IMR-90 (cell line): ENCODE results near the gene SPAG9. TPM values are rescaled to one million over a fixed set of nuclear protein-coding genes. Genes with fewer than 3 reads are reported as not detected.

Experiments used
- ATAC-seq: fragments of 200-7000 bp; cut with Tn5 transposase; 2 replicates; pipeline ENCODE4 v1.9.1; 2020; ENCODE audit warnings: low read depth, mild to moderate bottlenecking, moderate library complexity
- BruUV-seq: library from RNA; stranded (reverse); fragments of 400-500 nt; replicated peaks from 2 replicates; lab custom pipeline; 2021; lab: Mats Ljungman, UMichigan
- CTCF ChIA-PET: fragments of 300-600 bp; formaldehyde crosslinking; extraction: SDS; loops from one replicate; lab custom pipeline; 2021; ENCODE audit warnings: antibody characterized with exemption; lab: Yijun Ruan, JAX
- POLR2A ChIA-PET: fragments of 300-600 bp; sonication (Branson Sonifier 250); formaldehyde crosslinking; loops from one replicate; lab custom pipeline; 2022; ENCODE audit warnings: antibody characterized with exemption; ENCODE audit not compliant: unreplicated experiment; lab: Charles Lee
- DNase-seq: peaks from one replicate; pipeline ENCODE4 v3.0.0; 2013
- H2AFZ ChIP-seq: replicated peaks from 2 replicates; pipeline ENCODE3; 2013; ENCODE audit warnings: low read length, mild to moderate bottlenecking; ENCODE audit not compliant: poor library complexity
- H2AK5ac ChIP-seq: 2 replicates; pipeline ENCODE4 v1.6.1; 2013; ENCODE audit warnings: low read depth, low read length, inconsistent platforms
- H2AK9ac ChIP-seq: replicated peaks from 2 replicates; pipeline ENCODE3; 2013; ENCODE audit warnings: mild to moderate bottlenecking, low read depth, low read length, moderate library complexity; ENCODE audit not compliant: poor library complexity
- H2BK120ac ChIP-seq: 2 replicates; pipeline ENCODE4 v1.6.1; 2013; ENCODE audit warnings: low read depth, low read length, inconsistent platforms
- H2BK15ac ChIP-seq: 3 replicates; pipeline ENCODE4 v1.6.1; 2013; ENCODE audit warnings: low read depth, low read length, inconsistent platforms
- H2BK20ac ChIP-seq: 2 replicates; pipeline ENCODE4 v1.6.1; 2013; ENCODE audit warnings: low read depth, mild to moderate bottlenecking, inconsistent platforms, low read length, moderate library complexity
- H2BK5ac ChIP-seq: 2 replicates; pipeline ENCODE4 v1.6.1; 2013; ENCODE audit warnings: mild to moderate bottlenecking, low read depth, low read length, inconsistent platforms; ENCODE audit not compliant: poor library complexity, severe bottlenecking
- H3K14ac ChIP-seq: replicated peaks from 2 replicates; pipeline ENCODE4 v1.6.1; 2013; ENCODE audit warnings: low read depth, low read length, inconsistent platforms
- H3K18ac ChIP-seq: 2 replicates; pipeline ENCODE4 v1.6.1; 2013; ENCODE audit warnings: low read depth, low read length, control low read depth
- H3K23ac ChIP-seq: 2 replicates; pipeline ENCODE4 v1.6.1; 2013; ENCODE audit warnings: low read depth, low read length, inconsistent platforms
- H3K27ac ChIP-seq: 2 replicates; pipeline ENCODE4 v1.5.1; 2013; ENCODE audit warnings: mild to moderate bottlenecking, control low read depth, low read length; ENCODE audit not compliant: insufficient read depth
- H3K27me3 ChIP-seq: 2 replicates; pipeline ENCODE4 v1.6.1; 2013; ENCODE audit warnings: low read length; ENCODE audit not compliant: control insufficient read depth, insufficient read depth
- H3K36me3 ChIP-seq: 2 replicates; pipeline ENCODE4 v1.6.1; 2013; ENCODE audit warnings: low read length, mixed read lengths; ENCODE audit not compliant: control insufficient read depth, insufficient read depth
- H3K4ac ChIP-seq: 2 replicates; pipeline ENCODE4 v1.6.1; 2013; ENCODE audit warnings: low read depth, low read length, inconsistent platforms
- H3K4me1 ChIP-seq: 2 replicates; pipeline ENCODE4 v1.6.1; 2013; ENCODE audit warnings: low read length, mixed read lengths; ENCODE audit not compliant: control insufficient read depth, insufficient read depth
- H3K4me2 ChIP-seq: 2 replicates; pipeline ENCODE4 v1.6.1; 2013; ENCODE audit warnings: low read depth, mild to moderate bottlenecking, control low read depth, low read length, moderate library complexity
- H3K4me3 ChIP-seq: 2 replicates; pipeline ENCODE4 v1.5.1; 2013; ENCODE audit warnings: low read depth, mild to moderate bottlenecking, control low read depth, low read length, moderate library complexity; ENCODE audit not compliant: insufficient read depth
- H3K56ac ChIP-seq: 2 replicates; pipeline ENCODE4 v1.6.1; 2013; ENCODE audit warnings: low read length, inconsistent platforms; ENCODE audit not compliant: insufficient read depth; ENCODE audit errors: extremely low read depth
- H3K79me1 ChIP-seq, 2 experiments: 2 replicates each; pipeline ENCODE4 v1.6.1; 2013; ENCODE audit warnings: low read length in 2 of 2, inconsistent platforms in 1 of 2, low read depth in 1 of 2
- H3K9ac ChIP-seq: 2 replicates; pipeline ENCODE4 v1.6.1; 2013; ENCODE audit warnings: low read depth, low read length, control low read depth
- H3K9me1 ChIP-seq: 2 replicates; pipeline ENCODE4 v1.6.1; 2013; ENCODE audit warnings: low read length, inconsistent platforms; ENCODE audit not compliant: insufficient read depth
- H3K9me3 ChIP-seq: 2 replicates; pipeline ENCODE4 v1.6.1; 2013; ENCODE audit warnings: low read length; ENCODE audit not compliant: control insufficient read depth, insufficient read depth
- H4K20me1 ChIP-seq: 2 replicates; pipeline ENCODE4 v1.6.1; 2013; ENCODE audit warnings: low read length, inconsistent platforms; ENCODE audit not compliant: insufficient read depth
- H4K5ac ChIP-seq: 2 replicates; pipeline ENCODE4 v1.6.1; 2013; ENCODE audit warnings: mild to moderate bottlenecking, low read depth, low read length, control low read depth
- H4K8ac ChIP-seq, 2 experiments: 2 replicates each; pipeline ENCODE4 v1.6.1; 2013; ENCODE audit warnings: low read depth in 2 of 2, low read length in 2 of 2, control low read depth in 1 of 2, inconsistent platforms in 1 of 2
- H4K91ac ChIP-seq: 2 replicates; pipeline ENCODE4 v1.6.1; 2013; ENCODE audit warnings: low read depth, low read length, inconsistent platforms; ENCODE audit not compliant: insufficient read depth
- CEBPB ChIP-seq: IDR thresholded peaks from 2 replicates; pipeline ENCODE4 v1.6.1; 2012; ENCODE audit warnings: low read depth, low read length, improper control_type of control experiment
- MAZ ChIP-seq: IDR thresholded peaks from 2 replicates; pipeline ENCODE4 v1.6.1; 2012; ENCODE audit warnings: low read depth, mild to moderate bottlenecking, low read length, improper control_type of control experiment, moderate library complexity, borderline replicate concordance
- MXI1 ChIP-seq: IDR thresholded peaks from 2 replicates; pipeline ENCODE4 v1.6.1; 2012; ENCODE audit warnings: low read depth, mild to moderate bottlenecking, low read length, moderate library complexity, borderline replicate concordance
- USF2 ChIP-seq: fragments of 150-350 bp; IDR thresholded peaks from 2 replicates; pipeline ENCODE4 v1.6.1; 2017; ENCODE audit warnings: mild to moderate bottlenecking, antibody characterized with exemption, low read length, low read depth
- WGBS, 2 experiments: methylation state at CpG; one replicate each; pipeline versions ENCODE4 v1.1.5 to v1.1.7; 2013; ENCODE audit warnings: missing lambda C conversion rate in 2 of 2; ENCODE audit not compliant: insufficient read length in 1 of 2; ENCODE audit errors: extremely low coverage in 2 of 2; 5-methylcytosine and 5-hydroxymethylcytosine counted together
- dilution Hi-C: fragments of 300-500 bp; cut with HindIII; formaldehyde crosslinking; loops from one replicate; pipeline ENCODE4 v1.14.3; 2018; ENCODE audit warnings: low sequenced_read_pairs; ENCODE audit not compliant: unreplicated experiment
- in situ Hi-C: fragments of 300-500 bp; cut with MboI; formaldehyde crosslinking; loops from 3 replicates; pipeline ENCODE4 v1.14.3; 2019; ENCODE audit warnings: low sequenced_read_pairs, inconsistent platforms, mixed read lengths
- intact Hi-C: fragments of 100-400 bp; cut with micrococcal nuclease; formaldehyde crosslinking; loops from 2 replicates; pipeline ENCODE4 v1.10.0; 2022
- polyA plus RNA-seq, 3 experiments: library from polyadenylated mRNA; depleted of rRNA; stranded (reverse); fragments of >200 nt; gene quantifications; 2 replicates each; pipeline ENCODE4 v1.2.3, GENCODE V29; 2012; ENCODE audit warnings: low replicate concordance in 1 of 3
- total RNA-seq: library from RNA; depleted of rRNA; stranded (reverse); fragments of >200 nt; gene quantifications from 2 replicates; pipeline ENCODE4 v1.2.3, GENCODE V29; 2012

The SPAG9 gene
- total and polyA plus RNA-seq, 2 of the 4 experiments (the other 2 are of a cell fraction): 26.7 to 75.5 TPM

DNA sequence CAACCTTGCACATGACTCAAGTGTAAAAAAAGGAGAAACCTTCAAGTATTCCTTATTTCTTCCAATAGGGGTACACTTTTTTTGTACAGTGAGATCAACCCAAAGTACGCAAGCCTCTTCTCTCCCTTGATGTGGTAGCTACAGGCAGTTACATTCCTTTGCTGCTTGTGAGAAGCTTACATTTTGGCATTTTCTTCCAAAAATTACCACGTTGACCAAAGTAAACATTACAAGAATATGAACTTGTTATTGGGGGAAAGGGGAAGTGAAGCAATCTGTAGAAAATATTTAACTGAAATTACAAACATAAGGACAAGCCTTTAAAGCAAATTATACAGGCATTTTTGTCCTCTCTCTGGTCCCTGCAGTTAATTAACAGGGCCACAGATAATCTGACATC lies 157.5 kb downstream of the SPAG9 start:
- POLR2A ChIA-PET: interaction anchor here (0.6 kb wide), 1 partner anchor 104 kb away, joined by 3 read pairs; no protein-coding TSS in a partner anchor
- no CpG with 5 or more reads among the region's 2 CpGs for WGBS, 2 experiments
- no peaks in the 10 kb centered on the region for H3K9me3 ChIP-seq
- H2BK15ac ChIP-seq: no peak overlapping the region
- no peak overlapping the region for H4K91ac ChIP-seq
- no peak overlapping the region for H3K14ac ChIP-seq
- H2AK9ac ChIP-seq: no peak overlapping the region
- no peaks in the 10 kb centered on the region for H3K27me3 ChIP-seq
- H2BK20ac ChIP-seq: no peak overlapping the region
- H2AK5ac ChIP-seq: no peak overlapping the region
- dilution Hi-C loops (no loop called here), intact Hi-C loops (no loop called here), in situ Hi-C loops (no loop called here)
- no peak overlapping the region for H2AFZ ChIP-seq
- no peaks in the 10 kb centered on the region; a peak in 1 of 4 replicates for H3K79me1 ChIP-seq
- no peak overlapping the region for H3K23ac ChIP-seq
- no peak overlapping the region for H2BK120ac ChIP-seq
- no TSS peak for BruUV-seq
- CTCF ChIA-PET: interaction anchor here (1.2 kb wide), 1 partner anchor 111 kb away, joined by 3 read pairs; no protein-coding TSS in a partner anchor
- DNase-seq (no peak), ATAC-seq (peak; percentile 66)
- no peak for TF ChIP-seq MXI1
- no peak for TF ChIP-seq CEBPB
- TF ChIP-seq MAZ: no peak
- TF ChIP-seq USF2: no peak
- H3K4me2 ChIP-seq: no peak overlapping the region; the same call in 1 of the 2 replicates
- H2BK5ac ChIP-seq: no peak overlapping the region
- H4K5ac ChIP-seq: no peak overlapping the region
- H3K9ac ChIP-seq: no peak overlapping the region
- no peak overlapping the region for H3K56ac ChIP-seq
- H3K4me3 ChIP-seq: no peak overlapping the region
- peaks cover 6% of the 10 kb centered on the region; the same call in 1 of the 2 replicates for H3K36me3 ChIP-seq
- H3K9me1 ChIP-seq: no peaks in the 10 kb centered on the region
- no peak overlapping the region for H4K8ac ChIP-seq
- peaks cover 5% of the 10 kb centered on the region for H3K4me1 ChIP-seq
- no peak overlapping the region for H3K18ac ChIP-seq
- no peak overlapping the region for H3K27ac ChIP-seq
- no peak overlapping the region for H3K4ac ChIP-seq
- H4K20me1 ChIP-seq: no peaks in the 10 kb centered on the region
